CD14-positive monocyte (primary cell): ENCODE results near the gene RNF19B. TPM values are rescaled to one million over a fixed set of nuclear protein-coding genes. Genes with fewer than 3 reads are reported as not detected.

Experiments
- DNase-seq, 3 donors: peaks; one replicate each; pipeline ENCODE4 v3.0.0-alpha.2; 2011 to 2022
- H2AFZ ChIP-seq: 2 replicates; pipeline ENCODE4 v1.6.0; 2012; ENCODE audit warnings: mild to moderate bottlenecking, low read depth, low read length, inconsistent platforms; ENCODE audit not compliant: insufficient read depth, poor library complexity, severe bottlenecking
- H3K27ac ChIP-seq, 2 donors: 1 replicate in 1 of 2; 2 replicates in 1 of 2; pipeline ENCODE4 v1.5.1; 2012 to 2013; ENCODE audit warnings: low read length in 2 of 2, control low read depth in 1 of 2, inconsistent platforms in 1 of 2, low read depth in 1 of 2, mild to moderate bottlenecking in 1 of 2
- H3K27me3 ChIP-seq, 2 donors: one replicate each; pipeline versions ENCODE4 v1.6.0 to v1.6.1; 2011 to 2013; ENCODE audit warnings: low read length in 2 of 2; ENCODE audit not compliant: control insufficient read depth in 2 of 2, insufficient read depth in 2 of 2
- H3K36me3 ChIP-seq, 2 donors: replicated peaks in 1 of 2; 1 replicate in 1 of 2; 2 replicates in 1 of 2; pipeline versions ENCODE4 v1.5.1 to v1.6.1; 2012 to 2013; ENCODE audit warnings: low read length in 2 of 2, control low read depth in 1 of 2, inconsistent platforms in 1 of 2, mild to moderate bottlenecking in 1 of 2; ENCODE audit not compliant: insufficient read depth in 2 of 2, control insufficient read depth in 1 of 2
- H3K4me1 ChIP-seq, 2 donors: 1 replicate in 1 of 2; 2 replicates in 1 of 2; pipeline versions ENCODE4 v1.5.1 to v1.6.1; 2012 to 2013; ENCODE audit warnings: low read length in 2 of 2, control low read depth in 1 of 2, inconsistent platforms in 1 of 2, mild to moderate bottlenecking in 1 of 2, moderate library complexity in 1 of 2; ENCODE audit not compliant: insufficient read depth in 2 of 2, control insufficient read depth in 1 of 2
- H3K4me2 ChIP-seq: replicated peaks from 2 replicates; pipeline ENCODE3; 2012; ENCODE audit warnings: low read length, moderate library complexity, mild to moderate bottlenecking; ENCODE audit not compliant: poor library complexity, severe bottlenecking; ENCODE audit errors: extremely low read depth
- H3K4me3 ChIP-seq, 3 experiments: fragments of 200-600 bp in 1 of 3; sonication (generic) in 1 of 3; replicated peaks in 1 of 3; 1 replicate in 2 of 3; 2 replicates in 1 of 3; pipeline ENCODE4 v1.5.1; 2011 to 2013; ENCODE audit warnings: low read length in 3 of 3, mild to moderate bottlenecking in 3 of 3, control low read depth in 2 of 3, low read depth in 2 of 3, inconsistent platforms in 1 of 3, moderate library complexity in 1 of 3
- H3K79me2 ChIP-seq: 2 replicates; pipeline ENCODE4 v1.6.0; 2012; ENCODE audit warnings: mild to moderate bottlenecking, control low read depth, inconsistent platforms, low read length, moderate library complexity; ENCODE audit not compliant: insufficient read depth
- H3K9ac ChIP-seq: 2 replicates; pipeline ENCODE4 v1.6.0; 2017; ENCODE audit warnings: low read length, mild to moderate bottlenecking; ENCODE audit not compliant: insufficient read depth, poor library complexity, severe bottlenecking
- H3K9me3 ChIP-seq, 2 donors: replicated peaks in 1 of 2; 1 replicate in 1 of 2; 2 replicates in 1 of 2; pipeline versions ENCODE4 v1.5.1 to v1.6.1; 2012 to 2013; ENCODE audit warnings: low read length in 2 of 2, control low read depth in 1 of 2; ENCODE audit not compliant: control insufficient read depth in 1 of 2, insufficient read depth in 1 of 2
- H4K20me1 ChIP-seq: 2 replicates; pipeline ENCODE4 v1.6.0; 2012; ENCODE audit warnings: mild to moderate bottlenecking, low read length, control low read depth, moderate library complexity; ENCODE audit not compliant: insufficient read depth
- H3K27ac Mint-ChIP-seq, 7 donors: one replicate each; pipeline ENCODE4 v1.8.0; 2020; ENCODE audit warnings: mild to moderate bottlenecking in 7 of 7, mixed read lengths in 7 of 7, moderate library complexity in 6 of 7, inconsistent platforms in 2 of 7
- H3K27me3 Mint-ChIP-seq, 3 donors: one replicate each; pipeline ENCODE4 v1.8.0; 2021 to 2022; ENCODE audit warnings: low read depth in 3 of 3, mild to moderate bottlenecking in 3 of 3, mixed read lengths in 3 of 3, moderate library complexity in 3 of 3, inconsistent platforms in 1 of 3
- H3K36me3 Mint-ChIP-seq, 2 donors: one replicate each; pipeline ENCODE4 v1.8.0; 2020; ENCODE audit warnings: mixed read lengths in 2 of 2, inconsistent platforms in 1 of 2, mild to moderate bottlenecking in 1 of 2
- H3K4me1 Mint-ChIP-seq: one replicate; pipeline ENCODE4 v1.8.0; 2020; ENCODE audit warnings: mild to moderate bottlenecking, mixed read lengths
- H3K4me3 Mint-ChIP-seq, 2 donors: one replicate each; pipeline ENCODE4 v1.8.0; 2020; ENCODE audit warnings: mild to moderate bottlenecking in 2 of 2, mixed read lengths in 2 of 2, moderate library complexity in 1 of 2
- H3K9me3 Mint-ChIP-seq, 7 donors: one replicate each; pipeline ENCODE4 v1.8.0; 2020 to 2022; ENCODE audit warnings: mixed read lengths in 7 of 7, mild to moderate bottlenecking in 6 of 7, moderate library complexity in 6 of 7, inconsistent platforms in 2 of 7
- CTCF ChIP-seq: fragments of 200-600 bp; IDR thresholded peaks from one replicate; pipeline ENCODE4 v1.8.0; 2022; ENCODE audit warnings: antibody characterized with exemption, mild to moderate bottlenecking
- WGBS: methylation state at CpG from one replicate; pipeline ENCODE4 v1.1.5; 2013; ENCODE audit warnings: missing lambda C conversion rate; ENCODE audit not compliant: insufficient coverage; 5-methylcytosine and 5-hydroxymethylcytosine counted together
- intact Hi-C, 2 donors: fragments of 100-400 bp; cut with micrococcal nuclease; formaldehyde crosslinking; loops; one replicate each; pipeline versions ENCODE4 v1.15.0 to v1.15.1; 2023
- polyA plus RNA-seq, 3 donors: library from polyadenylated mRNA; depleted of rRNA in 1 of 3; unstranded in 2 of 3; stranded (reverse) in 1 of 3; fragments of 300-500 nt in 2 of 3; fragments of >200 nt in 1 of 3; fragmentation: Illumina TruSeq in 2 of 3; gene quantifications; 1 replicate in 2 of 3; 2 replicates in 1 of 3; pipeline ENCODE4 v1.2.3, GENCODE V29; 2012 to 2021

Gene RNF19B
- polyA plus RNA-seq, 3 donors, result 4.1 to 106 (median 5.8) TPM

- Histone ChIP-seq H3K27ac (no peak overlapping the region), H4K20me1 (no peaks in the 10 kb centered on the region), H3K9me3 (peaks cover 4 to 13% of the 10 kb centered on the region in 2 donors), H2AFZ (no peak overlapping the region), H3K4me1 (peaks cover 4 to 10% of the 10 kb centered on the region in 2 donors), H3K27me3 (peaks cover 27 to 78% of the 10 kb centered on the region in 2 donors), H3K4me2 (no peak overlapping the region), H3K36me3 (no peaks in the 10 kb centered on the region), H3K4me3 (no peak overlapping the region), H3K79me2 (no peaks in the 10 kb centered on the region), H3K9ac (no peak overlapping the region)
- intact Hi-C loops, result no loop called here
- Mint-ChIP-seq H3K27ac (no peak overlapping the region), H3K4me1 (peaks cover 14% of the 10 kb centered on the region), H3K36me3 (peaks cover 0 to 7% of the 10 kb centered on the region in 2 donors), H3K4me3 (peak overlapping the region in 1 of 2 donors; percentile 83), H3K27me3 (peaks cover 75 to 89% (median 82%) of the 10 kb centered on the region in 3 donors), H3K9me3 (peaks cover 4 to 20% (median 10%) of the 10 kb centered on the region in 7 donors)
- WGBS, result 100% methylated on average over 2 of the region's 3 CpGs
- no peak for TF ChIP-seq CTCF
- DNase-seq, result no peak
Measured at GRCh38 chr1:32891630-32892029, 73.0 kb downstream of the RNF19B start.

GRCh38 chr1:32891241-32891570, 73.4 kb downstream of the RNF19B start:
- H3K27ac ChIP-seq, result no peak overlapping the region
- no peaks in the 10 kb centered on the region for H3K79me2 ChIP-seq
- WGBS, result 92% methylated on average over 1 of the region's 1 CpG
- H3K27me3 Mint-ChIP-seq, result peaks cover 72 to 88% (median 80%) of the 10 kb centered on the region in 3 donors
- no peak overlapping the region for H3K4me2 ChIP-seq
- H3K4me1 Mint-ChIP-seq, result peaks cover 14% of the 10 kb centered on the region
- no peaks in the 10 kb centered on the region for H4K20me1 ChIP-seq
- H2AFZ ChIP-seq, result no peak overlapping the region
- no peak overlapping the region for H3K27ac Mint-ChIP-seq
- intact Hi-C loops, result no loop called here
- peaks cover 27 to 81% of the 10 kb centered on the region in 2 donors for H3K27me3 ChIP-seq
- no peak for TF ChIP-seq CTCF
- no peak for DNase-seq
- H3K4me3 Mint-ChIP-seq, result no peak overlapping the region
- no peak overlapping the region for H3K4me3 ChIP-seq
- peaks cover 4 to 10% of the 10 kb centered on the region in 2 donors for H3K4me1 ChIP-seq
- peaks cover 0 to 7% of the 10 kb centered on the region in 2 donors for H3K36me3 Mint-ChIP-seq
- H3K36me3 ChIP-seq, result no peaks in the 10 kb centered on the region
- H3K9ac ChIP-seq, result no peak overlapping the region
- H3K9me3 Mint-ChIP-seq, result peaks cover 4 to 20% (median 10%) of the 10 kb centered on the region in 7 donors
- peaks cover 4 to 13% of the 10 kb centered on the region in 2 donors for H3K9me3 ChIP-seq
